ENCODE data around the gene NCOR2. TPM values are rescaled to one million over a fixed set of nuclear protein-coding genes. Genes with fewer than 3 reads are reported as not detected.
"Not testable (repeated sequence)": the region's sequence is repeated elsewhere in the genome, so short reads cannot be mapped to it uniquely, and the experiment has no call there.

NCOR2 gene
- total RNA-seq, 1 donor from 2014 or later: 25.7 TPM

DNA sequence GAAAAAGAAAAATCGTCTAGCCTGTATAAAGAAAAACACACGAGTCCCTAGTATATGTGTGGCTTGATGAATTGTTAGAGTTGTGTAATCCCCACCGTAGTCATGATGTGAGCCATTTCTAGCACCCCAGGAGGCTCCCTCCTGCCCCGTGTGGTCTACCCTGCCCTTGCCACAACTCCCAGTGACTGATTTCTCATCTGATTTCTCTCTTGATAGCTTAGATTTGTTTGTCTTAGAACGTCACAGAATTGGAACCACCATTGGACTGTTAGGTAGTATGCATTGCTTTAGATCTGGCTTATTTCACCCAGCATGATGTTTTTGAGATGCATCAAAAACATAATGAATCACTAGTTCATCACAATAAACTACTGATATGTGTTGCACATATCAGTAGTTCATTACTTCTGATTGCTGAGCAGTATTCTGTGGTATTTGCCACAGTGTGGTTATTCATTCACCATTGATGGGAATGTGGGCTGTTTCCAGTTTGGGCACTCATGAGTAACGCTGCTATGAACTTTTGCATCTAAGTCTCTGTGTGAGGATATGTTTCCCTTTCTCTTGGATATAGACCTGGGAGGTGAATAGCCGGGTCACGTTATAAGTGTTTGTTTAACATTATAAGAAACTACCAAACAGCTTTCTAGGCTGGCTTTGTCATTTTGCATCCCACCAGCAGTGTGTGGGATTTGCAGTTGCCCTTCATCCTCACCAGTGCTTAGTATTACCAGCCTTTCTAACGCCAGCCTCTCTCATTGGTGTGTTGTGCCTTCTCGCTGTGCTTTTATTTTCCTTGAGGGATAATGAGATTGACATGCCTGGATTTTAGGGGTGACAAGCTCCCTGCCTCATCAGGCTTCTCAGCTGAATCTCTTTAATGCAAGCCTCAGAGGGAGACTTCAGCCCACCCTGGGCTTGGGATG is 31.9 kb upstream of the NCOR2 start:
- no peak for DNase-seq

DNA sequence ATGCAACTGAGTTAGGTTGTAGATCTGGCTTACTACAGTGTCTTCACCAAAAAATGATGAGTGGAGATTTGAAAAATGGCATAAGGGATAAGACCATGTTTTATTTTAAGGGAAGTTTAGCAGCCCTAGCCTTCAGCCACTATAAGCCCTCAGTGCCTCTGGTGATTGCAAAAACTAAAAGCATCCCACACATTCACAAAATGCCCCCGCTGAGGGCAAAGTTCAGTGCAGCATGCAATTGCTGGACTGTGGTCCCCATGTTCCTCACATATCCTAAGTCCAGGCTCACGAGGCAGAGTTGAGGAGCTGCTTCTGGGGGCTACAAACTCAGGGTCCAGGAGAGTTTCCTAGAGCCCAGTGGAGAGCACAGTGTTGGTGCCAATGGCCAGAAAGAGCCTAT is 29.6 kb upstream of the NCOR2 start:
- DNase-seq: no peak

DNA sequence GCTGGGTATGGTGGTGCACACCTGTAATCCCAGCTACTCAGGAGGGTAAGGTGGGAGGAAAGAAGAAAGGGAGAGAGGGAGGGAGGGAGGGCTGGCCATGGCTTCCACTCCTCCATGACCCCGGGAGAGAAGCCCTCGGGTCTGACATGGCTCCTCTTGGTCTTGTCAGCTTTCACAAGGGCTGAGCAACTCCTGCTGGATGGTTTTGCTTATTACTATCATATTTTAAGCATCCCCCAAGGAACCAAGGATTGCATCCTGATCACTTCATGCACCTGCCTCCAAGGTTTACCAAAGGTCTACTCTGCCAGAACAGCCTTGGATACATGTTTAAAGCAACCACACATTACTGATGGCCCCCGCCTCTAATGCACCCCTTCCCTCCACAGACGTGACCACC is 28.0 kb upstream of the NCOR2 start:
- no peak for DNase-seq

DNA sequence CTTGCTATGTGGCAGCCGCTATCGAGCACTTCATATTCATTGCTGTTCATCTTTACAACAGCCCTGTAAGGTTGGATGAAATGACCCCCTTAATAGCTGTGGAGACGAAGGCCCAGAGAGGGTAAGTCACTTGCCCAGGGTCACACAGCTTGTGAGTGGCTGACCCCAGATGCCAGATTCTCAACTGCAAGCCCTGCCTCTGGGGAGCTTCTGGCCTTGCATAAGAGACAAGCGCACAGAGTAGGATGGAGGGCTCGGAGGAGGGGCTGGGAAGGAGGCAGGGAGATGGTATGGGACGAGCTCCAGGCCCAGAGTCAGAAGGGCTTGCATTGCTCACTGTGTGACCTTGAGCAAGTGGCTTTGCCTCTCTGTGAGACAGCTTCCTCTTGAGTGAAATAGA is 27.4 kb upstream of the NCOR2 start:
- no peak for DNase-seq

DNA sequence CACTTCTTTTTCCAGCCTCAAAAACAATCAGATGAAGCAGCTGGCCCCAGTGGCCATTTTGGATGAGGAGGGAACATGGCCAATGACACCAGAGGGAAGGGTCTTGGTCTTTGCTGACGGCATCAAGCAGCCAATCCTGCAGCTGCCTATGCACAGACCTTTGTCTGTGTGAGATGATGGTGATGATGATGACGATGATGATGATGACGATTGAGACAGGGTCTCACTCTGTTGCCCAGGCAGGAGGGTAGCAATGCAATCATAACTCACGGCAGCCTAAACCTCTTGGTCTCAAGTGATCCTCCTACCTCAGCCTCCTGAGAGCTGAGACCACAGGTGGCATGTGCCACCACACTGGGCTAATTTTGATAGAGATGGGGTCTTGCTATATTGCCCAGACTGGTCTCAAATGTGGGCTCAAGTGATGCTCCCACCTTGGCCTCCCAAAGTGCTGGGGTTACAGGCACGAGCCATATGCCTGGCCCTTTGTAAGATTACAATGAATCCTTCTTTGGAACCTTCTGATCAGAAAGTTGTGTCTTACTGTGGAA is 26.5 kb upstream of the NCOR2 start:
- DNase-seq: no peak

DNA sequence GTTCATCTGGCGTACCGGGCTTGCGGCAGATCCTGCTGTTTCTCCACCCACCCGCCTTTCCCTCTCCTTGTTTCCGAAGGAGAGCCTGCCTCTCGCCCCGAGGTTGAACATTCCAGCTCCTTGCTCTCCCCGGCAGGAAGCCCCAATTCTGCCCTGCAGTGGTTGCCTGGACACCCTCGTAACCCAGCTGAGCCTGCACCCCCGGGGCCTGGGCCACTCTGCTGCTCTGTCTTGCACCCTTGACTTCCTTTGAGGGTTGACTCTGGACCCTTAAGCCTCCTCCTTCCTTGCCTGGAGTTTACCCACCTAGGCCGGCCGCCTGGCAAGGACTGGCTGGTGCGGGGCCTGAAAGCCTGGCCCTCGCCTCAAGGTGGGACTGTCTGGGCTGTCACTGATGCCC is 25.8 kb upstream of the NCOR2 start:
- no peak for DNase-seq

DNA sequence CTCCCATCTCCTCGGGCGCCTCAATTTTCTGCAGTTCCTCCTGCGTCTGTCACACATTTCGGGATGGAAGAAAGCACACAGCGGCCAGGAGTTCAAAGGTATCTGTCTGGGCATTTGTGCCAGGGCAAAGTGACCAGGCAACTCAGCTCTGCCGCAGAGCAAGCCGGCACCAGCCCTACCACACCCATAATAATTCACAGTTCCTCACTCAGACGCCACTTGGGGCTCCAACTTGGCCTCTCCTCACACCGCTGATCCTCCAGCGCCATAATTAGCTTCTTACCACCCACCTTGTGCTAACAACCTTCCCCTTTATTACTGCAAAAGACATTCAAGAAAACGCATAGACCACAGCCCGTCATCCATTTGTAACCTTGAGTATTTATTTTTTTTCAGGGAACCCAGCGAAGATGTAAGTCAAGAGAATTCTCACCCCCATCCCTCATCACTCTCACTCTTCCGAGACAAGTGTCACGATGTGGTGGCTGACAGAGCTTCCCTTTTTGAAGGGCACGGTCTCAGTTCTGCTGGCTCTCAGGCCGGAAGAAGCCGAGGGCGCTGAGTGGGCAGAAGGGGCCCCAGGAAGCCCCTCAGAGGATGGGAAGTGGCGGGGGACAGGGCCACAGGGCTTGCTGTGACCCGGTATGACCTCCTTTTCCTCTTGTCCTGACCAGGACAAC is 25.2 kb upstream of the NCOR2 start:
- DNase-seq: no peak

DNA sequence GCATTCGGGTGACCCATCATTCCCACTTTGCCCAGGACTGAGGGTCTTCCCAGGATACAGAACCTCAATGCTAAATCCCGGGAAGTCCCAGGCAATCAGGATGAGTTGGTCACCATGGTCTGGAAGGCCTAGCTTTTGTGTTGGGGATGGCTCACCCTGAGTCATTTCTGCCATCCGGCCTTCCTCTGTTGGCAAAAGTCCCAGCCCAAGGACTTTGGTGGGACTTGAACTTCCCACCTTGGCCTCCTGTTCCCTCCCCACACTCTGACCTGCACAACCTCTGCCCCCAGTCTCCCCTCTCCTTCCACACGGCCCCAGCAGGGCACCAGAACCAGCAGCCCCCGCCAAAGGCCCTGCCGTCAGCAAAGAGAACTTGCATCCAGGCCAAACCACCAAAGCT is 24.6 kb upstream of the NCOR2 start:
- peak; percentile 84 for DNase-seq

DNA sequence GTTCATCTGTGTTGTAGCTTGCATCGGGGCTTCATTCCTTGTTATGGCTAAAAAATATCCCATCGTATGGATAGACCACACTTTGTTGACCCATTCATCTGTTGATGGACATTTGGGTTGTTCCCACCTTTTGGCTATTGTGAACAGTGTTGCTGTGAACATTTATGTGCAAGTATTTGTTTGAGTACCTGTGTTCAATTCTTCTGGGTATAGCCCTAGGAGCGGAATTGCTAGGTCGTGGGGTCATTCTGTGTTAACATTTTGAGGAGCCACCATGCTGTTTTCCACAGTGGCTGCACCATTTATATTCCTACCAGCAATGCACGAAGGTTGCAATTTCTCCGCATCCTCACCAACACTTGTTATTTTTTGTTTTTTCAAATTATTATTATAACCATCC is 23.0 kb upstream of the NCOR2 start:
- DNase-seq: no peak

DNA sequence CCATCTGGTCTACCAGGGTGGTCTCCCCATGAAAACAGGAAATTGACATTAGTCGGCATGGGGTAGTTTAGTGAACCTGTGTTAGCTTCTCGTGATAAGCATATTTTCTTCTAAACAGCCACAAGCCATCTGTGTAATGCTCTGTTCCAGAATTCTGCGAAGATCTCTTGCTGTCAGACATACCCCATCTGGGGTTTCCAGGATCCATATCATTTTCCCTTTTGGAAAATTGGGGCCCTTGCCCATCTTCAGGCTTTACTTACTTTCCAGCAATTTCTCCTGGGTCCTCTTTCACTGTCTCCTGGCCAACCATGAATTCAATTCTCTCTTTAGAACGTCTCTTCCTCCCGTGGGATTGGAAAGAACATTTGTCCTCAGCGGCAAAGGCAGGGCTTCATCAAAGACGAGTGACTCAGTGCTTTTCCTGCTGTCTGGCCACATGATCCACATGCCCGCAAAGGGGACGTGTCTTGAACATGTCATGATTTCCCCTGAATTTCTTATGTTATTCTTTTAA is 21.4 kb upstream of the NCOR2 start:
- peak; percentile 88 for DNase-seq

DNA sequence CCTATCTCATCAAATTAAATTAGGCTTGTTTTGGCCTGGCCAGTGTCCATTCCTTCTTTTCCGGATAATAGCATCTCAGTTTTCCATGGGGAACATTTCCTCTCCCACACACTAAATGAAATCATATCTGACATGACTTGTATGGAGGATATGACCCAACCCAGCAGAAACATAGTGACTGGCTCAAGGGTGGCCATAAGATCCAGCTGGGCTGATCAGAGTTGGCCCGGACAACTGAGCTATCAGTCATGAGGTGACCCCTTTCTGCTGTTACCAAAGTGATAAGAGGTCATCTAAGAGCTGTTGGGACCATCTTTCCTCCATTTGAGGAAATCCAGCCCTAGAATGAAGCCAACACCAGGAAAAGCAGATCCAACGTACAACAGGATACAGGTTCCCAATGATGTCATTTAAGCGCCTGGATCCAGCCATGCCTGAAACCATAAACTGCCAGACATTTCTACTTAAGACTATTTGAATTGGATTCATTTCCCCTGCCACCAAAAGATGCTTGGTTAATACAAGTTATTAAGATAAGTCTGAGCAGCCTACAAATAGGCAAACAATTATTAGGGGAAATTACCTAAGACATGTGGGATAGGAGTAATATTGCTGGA is 20.7 kb upstream of the NCOR2 start:
- no peak for DNase-seq

DNA sequence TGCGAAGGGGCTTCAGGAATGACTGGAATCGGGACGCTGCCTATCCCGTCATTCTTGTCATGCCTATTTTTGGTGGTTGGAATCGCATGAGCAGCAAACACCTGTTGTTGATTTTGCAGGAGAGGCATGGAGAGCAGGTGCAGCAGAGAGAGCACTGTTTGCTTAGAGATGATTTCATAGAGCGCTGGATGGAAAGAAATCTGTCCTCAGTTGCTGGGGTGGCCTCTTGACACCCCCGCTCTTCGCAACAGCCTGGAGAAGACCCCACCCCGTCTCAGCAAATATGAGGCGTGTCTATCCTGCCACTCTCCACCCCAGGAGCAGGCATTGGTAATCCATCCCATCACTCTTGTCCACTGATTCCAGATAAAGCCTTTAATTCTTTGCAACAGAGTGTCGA is 19.3 kb upstream of the NCOR2 start:
- DNase-seq: no peak

DNA sequence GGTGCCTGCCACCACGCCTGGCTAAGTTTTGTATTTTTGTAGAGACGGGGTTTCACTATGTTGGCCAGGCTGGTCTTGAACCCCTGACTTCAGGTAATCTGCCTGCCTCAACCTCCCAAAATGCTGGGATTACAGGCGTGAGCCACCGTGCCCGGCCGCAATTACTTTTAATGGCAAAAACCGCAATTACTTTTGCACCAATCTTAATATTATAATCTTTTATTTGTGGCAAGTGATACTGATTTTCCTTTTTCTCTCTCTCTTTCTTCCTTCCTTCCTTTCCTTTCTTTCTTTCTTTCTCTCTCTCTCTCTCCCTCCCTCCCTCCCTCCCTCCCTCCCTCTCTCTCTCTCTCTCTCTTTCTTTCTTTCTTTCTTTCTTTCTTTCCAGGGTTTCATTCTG is 17.1 kb upstream of the NCOR2 start:
- not testable (repeated sequence) for DNase-seq

DNA sequence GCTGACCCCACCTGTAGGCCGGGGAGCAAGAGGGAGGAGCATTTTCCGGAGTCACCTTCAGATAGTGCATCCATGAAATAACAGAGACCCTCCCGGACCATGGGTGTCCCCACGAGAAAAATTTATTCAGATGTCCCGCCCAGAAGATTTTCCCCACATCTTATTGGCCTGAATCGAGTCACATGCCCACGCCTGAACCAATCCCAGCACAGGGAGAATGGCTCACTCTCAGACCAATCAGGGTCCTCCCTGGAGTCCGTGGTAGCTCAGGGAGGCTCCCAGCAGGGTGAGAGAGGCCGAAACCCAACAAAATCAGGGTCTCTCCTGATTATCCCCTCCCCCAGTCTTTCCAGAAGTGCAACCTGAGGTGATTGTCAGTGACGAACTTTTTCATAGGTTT is 16.4 kb upstream of the NCOR2 start:
- no peak for DNase-seq

DNA sequence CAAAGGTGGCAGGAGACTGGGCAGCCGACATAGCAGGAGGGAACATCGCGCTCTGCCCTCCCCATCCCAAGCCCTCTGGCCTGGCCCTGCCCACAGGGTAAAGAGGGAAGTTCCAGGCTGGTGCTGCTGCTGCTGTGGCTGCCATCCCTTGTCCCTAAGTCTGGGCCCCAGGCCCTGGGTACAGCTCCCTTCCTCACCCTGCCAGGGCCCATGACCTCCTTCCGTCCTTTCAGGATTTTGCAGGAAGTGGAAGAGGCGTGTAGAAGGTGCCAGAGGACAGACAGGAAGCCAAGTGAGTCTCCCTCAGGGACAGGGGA is 14.7 kb upstream of the NCOR2 start:
- no peak for DNase-seq

DNA sequence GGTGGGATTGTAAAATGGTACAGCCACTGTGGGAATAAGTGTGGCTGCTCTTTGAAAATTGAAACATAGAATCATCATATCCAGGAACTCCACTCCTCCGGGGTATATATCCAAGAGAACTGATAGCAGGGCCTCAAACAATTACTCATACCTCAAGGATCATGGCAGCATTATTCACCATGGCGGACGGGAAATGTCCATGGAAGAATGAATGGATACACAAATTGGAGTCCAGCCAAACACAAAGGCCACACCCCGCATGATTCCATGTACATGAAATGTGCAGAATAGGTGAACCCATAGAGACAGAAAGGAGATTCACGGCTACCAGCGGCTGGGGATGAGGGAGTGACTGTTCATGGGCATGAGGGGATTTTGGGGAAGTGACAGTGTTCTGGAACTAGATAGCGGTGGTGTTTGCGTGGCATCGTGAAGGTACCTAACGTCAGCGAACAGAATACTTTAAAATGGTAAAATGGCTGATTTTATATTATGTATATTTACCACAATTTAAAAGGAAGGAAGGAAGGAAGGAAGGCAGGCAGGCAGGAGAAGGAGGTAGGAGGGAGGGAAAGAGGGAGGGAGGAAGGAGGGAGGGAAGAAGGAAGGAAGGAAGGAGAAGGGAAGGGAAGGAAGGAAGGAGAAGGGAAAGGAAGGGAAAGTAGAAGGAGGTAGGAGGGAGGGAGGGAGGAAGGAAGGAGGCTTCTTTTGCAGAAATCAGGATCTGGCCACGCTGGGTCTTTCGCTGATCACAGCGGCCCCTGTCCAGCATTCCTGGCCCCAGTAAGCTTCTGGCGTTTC is 14.1 kb upstream of the NCOR2 start:
- peak; percentile 85 for DNase-seq

DNA sequence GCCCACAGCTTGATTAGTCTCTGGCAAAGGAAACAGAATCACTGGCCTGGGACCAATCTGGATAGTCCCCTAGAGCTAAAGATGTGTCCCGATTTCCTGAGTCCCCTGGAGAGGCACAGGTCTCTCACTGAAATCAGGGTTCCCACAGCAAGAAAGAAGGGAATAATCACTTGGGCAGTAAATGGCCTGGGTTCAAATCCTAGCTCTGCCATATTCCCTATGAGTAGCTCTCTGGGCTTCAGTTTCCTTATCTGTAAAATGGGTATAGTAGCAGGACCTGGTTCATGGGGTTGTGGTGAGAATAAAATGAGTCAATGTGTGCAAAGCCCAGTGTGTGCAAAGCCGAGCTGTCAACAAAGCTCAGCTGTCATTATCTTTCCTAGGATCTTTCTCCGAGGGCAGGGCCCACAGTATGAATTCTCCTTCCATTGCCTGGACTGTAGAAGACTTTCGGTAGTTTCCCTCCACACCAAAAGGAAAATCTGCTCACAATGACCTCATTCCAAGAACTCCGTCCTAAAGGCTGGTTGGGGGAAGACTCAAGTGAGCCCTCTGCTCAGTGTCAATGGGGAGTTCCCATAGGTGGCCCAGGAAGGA is 12.6 kb upstream of the NCOR2 start:
- no peak for DNase-seq

DNA sequence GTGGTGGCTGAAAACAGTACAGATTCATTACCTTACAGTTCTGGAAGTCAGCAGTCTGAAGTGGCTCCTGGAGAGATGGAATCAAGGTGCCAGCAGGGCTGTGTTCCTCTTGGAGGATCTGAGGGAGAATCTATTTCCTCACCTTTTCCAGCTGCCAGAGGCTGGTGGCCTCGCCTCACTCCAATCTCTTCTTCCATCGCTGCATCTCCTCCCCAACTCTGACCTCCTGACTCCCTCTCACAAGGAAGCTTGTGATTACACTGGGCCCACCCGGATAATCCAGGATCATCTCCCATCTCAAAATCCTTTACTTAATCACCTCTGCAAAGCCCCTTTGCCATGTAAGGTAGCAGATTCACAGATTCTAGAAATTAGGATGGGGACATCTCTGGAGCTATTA is 11.4 kb upstream of the NCOR2 start:
- no peak for DNase-seq

DNA sequence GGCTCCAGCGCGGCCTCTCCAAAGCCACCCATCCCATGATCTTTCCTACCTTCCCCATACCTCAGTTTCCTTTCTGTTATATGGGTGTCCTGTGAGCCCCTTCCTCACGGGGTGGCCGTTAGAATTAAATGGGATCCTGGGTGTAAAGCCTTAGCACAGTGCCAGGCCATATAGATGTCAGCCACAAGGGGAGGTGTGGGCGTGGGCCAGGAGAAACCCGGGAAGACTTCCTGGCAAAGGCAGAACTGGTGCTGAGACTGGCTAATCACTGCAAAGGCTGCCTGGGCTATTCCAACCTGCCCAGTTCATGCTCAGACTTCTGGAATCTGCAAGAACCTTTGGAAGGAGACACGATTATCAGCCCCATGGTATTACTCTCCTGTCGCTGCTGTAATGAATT is 11.0 kb upstream of the NCOR2 start:
- no peak for DNase-seq

DNA sequence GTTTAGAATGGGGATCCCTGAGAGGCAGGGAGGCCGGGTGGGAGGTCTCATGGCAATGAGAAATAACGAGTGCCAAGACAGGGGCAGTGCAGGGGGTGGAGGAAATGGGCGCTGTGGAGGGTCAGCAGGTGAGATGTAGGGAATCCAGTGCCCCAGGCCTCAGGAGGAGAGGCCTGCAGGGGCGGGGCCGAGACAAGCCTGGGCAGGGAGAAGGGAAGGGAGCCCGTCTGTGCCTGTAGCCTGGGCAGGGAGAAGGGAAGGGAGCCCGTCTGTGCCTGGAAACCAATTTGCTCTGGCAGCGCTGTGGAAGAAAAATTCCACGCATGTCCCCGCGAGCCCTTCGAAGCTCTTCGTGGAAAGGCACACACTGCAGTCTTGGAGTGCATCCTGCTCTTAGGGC is 10.6 kb upstream of the NCOR2 start:
- no peak for DNase-seq

DNA sequence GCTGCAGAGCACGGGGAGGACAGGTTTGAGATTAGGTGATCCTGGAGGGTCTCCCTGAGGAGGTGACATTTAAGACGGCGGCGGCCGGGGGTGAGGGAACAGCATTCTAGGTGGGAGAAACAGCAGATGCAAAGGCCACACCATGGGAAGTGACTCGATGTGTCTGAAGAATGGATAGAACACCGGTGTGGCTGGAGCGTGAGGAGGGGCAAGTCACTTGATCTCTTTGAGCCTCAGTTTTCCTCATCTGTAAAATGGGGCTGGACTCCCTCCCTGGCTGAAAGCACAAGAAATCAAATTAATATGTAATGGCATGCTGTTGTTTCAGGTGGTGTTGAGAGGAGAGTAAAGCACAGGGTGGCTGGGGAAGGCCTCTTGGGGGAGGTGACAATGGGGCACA is 10.0 kb upstream of the NCOR2 start:
- no peak for DNase-seq

DNA sequence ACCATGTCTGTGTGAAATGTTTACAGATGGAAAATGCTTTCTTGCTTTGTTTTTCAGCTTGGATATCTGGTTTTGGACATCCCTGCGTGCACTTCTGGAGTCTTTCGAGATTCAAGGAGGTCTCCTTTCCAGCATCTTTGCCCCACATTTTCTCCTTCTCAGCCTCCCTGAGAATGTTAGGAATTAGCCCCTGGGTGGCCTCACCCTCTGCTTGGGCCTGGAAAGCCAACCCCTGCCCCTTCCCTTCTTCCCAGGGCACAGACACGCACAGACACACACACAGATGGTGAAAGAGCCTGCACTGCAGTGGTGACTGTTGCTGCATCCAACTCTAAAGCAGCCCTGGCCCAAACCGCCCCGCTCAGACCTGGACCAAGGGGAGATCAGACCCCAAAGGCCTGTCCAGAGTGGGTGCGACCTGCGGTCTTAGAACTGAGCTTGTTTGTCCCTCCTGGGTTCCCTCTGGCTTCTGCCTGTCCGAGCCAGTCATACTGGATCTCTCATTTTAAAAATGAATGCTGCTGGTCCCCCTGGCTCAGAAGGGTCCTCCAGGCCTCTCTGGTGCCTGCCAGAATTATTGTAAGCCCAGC is 8.7 kb upstream of the NCOR2 start:
- no peak for DNase-seq

Data from dermis blood vessel endothelial cell (primary cell).